ENCODE results near the gene MTUS2.

- TF ChIP-seq, protein P1, sequence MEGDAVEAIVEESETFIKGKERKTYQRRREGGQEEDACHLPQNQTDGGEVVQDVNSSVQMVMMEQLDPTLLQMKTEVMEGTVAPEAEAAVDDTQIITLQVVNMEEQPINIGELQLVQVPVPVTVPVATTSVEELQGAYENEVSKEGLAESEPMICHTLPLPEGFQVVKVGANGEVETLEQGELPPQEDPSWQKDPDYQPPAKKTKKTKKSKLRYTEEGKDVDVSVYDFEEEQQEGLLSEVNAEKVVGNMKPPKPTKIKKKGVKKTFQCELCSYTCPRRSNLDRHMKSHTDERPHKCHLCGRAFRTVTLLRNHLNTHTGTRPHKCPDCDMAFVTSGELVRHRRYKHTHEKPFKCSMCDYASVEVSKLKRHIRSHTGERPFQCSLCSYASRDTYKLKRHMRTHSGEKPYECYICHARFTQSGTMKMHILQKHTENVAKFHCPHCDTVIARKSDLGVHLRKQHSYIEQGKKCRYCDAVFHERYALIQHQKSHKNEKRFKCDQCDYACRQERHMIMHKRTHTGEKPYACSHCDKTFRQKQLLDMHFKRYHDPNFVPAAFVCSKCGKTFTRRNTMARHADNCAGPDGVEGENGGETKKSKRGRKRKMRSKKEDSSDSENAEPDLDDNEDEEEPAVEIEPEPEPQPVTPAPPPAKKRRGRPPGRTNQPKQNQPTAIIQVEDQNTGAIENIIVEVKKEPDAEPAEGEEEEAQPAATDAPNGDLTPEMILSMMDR (IDR thresholded peaks at IDR 0.05), result no peak
- TF ChIP-seq RCOR1 (IDR thresholded peaks at IDR 0.05; ENCODE audit: low read depth, low read length), result no peak
- no peak for TF ChIP-seq BHLHE40 (IDR thresholded peaks at IDR 0.05; ENCODE audit: low read depth, low read length)
- no peak for TF ChIP-seq ZFP36 (IDR thresholded peaks at IDR 0.05; ENCODE audit: borderline replicate concordance, partially characterized antibody)
- TF ChIP-seq KDM5A (IDR thresholded peaks at IDR 0.05), result no peak
- TF ChIP-seq MYC (IDR thresholded peaks at IDR 0.05; ENCODE audit: borderline replicate concordance, low read length), result no peak
- TF ChIP-seq POLR2A (IDR thresholded peaks at IDR 0.05; ENCODE audit: low read length), result no peak
- TF ChIP-seq EHMT2 (IDR thresholded peaks at IDR 0.05; ENCODE audit: low read depth), result no peak
- no peak for TF ChIP-seq CHD4 (IDR thresholded peaks at IDR 0.05; ENCODE audit: borderline replicate concordance)
- TF ChIP-seq SMC3 (IDR thresholded peaks at IDR 0.05), result no peak
- TF ChIP-seq TP53 (CRISPR knock-in tag; IDR thresholded peaks at IDR 0.05), result no peak
- no peak for TF ChIP-seq RNF2 (IDR thresholded peaks at IDR 0.05; ENCODE audit: borderline replicate concordance, low read depth)
- TF ChIP-seq ZC3H11A (IDR thresholded peaks at IDR 0.05), result no peak
These were observed 670.4 kb downstream of the MTUS2 start for GRCh38 chr13:29490561-29490885.
